ENCODE results near the gene RCSD1.

- no peak for TF ChIP-seq ZNF592 (IDR thresholded peaks at IDR 0.05)
- no peak for TF ChIP-seq CTCF (IDR thresholded peaks at IDR 0.05 in 2 of 3, conservative IDR thresholded peaks at IDR 0.05 in 1 of 3; ENCODE audit: control insufficient read depth in 2 of 3, extremely low read depth in 1 of 3, insufficient read depth in 1 of 3, low read depth in 3 of 3, low read length in 3 of 3)
- TF ChIP-seq POU2F2 (IDR thresholded peaks at IDR 0.05; ENCODE audit: borderline replicate concordance, low read depth, low read length) = no peak
- no peak for TF ChIP-seq MEF2B (IDR thresholded peaks at IDR 0.05; ENCODE audit: partially characterized antibody, poor library complexity, severe bottlenecking)
These were observed 98.9 kb downstream of the RCSD1 start for GRCh38 chr1:167728818-167729410.

Measured in GM12878 (cell line).